Measurements from ENCODE around the gene PALD1.
A peak's percentile ranks its signal among the peaks of the same experiment; 100 is the strongest.

Gene PALD1

DNA sequence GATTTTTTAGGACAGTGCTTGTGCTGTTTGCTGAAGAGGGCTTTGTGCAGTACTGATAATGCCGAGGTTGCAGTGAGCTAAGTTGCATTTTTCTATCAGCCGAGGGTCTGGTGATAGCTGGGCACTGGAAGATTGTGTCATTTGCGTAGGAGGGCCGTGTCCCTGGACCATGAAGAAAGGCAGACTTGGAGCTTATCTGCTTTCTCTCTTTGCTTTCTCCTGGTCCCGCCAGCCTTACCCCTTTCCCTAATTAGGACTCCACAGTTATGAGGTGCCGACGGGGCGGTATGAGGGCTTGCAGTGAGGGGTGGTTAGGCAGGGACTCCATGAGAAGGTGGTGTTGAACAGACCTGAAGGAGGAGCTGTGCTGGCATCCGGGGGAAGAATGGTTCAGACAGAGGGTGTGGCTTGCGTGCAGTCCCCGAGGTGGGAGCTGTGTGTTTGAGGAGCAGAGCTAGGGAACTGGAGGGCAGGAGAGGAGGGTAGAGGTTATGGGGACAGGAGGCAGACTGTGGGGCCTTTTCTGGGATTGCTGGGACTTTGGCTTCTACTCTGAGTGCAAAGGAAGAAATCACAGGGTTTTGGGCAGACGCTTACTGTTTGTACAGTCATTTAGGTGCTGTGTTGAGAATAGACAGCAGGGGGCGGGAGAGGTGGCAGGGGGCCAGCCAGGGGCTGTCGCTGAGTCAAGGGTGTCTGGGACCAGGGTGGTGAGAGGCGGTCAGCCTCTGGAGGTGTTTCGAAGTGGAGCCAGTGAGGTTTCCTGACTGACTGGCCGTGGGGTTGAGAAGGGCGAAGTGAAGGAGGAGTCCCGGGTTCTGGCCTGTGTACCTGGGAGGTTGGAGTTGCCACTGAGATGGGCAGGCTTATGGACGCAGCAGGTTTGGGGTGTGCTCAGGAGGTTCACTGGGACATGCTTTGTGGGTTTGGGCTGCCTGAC is 80.6 kb downstream of the PALD1 start:
- peak; percentile 53 for DNase-seq

DNA sequence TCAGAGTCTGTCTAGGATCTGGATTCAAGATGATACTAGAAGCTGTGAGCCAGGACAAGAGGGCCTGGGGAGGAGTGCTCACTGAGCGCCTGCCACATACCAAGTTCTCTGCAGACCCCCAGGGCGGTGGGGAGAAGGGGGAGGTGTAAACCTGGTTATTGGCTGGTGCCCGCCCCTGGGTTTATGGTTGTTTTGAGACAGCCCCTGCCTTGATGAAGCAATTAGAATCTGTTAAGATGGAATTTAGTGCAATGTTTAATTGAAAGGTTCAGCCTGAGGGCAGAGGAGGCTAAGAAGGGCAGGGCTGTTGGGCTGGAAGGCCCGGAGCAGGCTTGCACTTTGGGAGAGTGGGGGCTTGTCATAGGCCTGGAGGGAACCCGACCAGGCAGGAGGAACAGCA is 81.3 kb downstream of the PALD1 start:
- DNase-seq: no peak

DNA sequence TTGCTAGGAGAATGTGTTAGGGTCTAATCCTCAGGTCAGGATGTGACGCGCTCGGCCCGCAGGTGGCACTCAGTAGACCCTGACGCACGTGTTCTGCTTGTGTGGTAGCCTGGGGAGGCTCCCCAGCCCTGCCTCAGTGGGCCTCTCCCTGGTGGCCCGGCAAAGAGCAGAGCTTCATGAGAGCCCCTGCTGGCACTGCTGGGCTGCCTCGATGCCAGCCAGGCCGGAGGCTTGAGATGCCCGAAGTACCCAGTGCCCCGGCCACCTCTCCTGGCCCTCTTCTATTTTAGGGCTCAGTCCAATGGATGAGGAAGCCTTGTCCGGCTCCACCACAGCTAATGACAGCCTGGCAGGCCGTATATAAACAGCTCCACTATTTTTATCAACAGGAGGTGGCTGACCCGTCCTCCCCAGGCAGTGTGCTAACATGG is 82.0 kb downstream of the PALD1 start:
- no peak for DNase-seq

DNA sequence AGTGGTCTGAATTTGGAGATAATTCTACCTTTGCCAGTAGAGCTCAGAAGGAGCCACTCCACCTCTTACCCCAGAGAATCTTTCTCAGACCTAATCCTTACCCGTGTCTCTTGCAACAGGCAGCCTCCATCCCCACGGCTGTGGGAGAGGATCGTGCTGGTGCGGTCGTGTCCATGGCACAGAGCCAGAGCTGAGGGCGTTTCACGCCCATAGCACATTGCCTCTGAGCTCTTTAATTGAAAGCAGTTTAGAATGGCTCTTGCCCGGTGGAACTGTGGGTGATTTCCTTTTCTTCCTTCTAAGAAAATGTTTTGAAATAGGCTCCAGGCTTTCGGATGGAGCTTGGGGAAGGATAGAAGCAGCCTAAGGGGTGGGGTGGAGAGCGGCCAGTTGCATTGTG is 82.5 kb downstream of the PALD1 start:
- no peak for DNase-seq

DNA sequence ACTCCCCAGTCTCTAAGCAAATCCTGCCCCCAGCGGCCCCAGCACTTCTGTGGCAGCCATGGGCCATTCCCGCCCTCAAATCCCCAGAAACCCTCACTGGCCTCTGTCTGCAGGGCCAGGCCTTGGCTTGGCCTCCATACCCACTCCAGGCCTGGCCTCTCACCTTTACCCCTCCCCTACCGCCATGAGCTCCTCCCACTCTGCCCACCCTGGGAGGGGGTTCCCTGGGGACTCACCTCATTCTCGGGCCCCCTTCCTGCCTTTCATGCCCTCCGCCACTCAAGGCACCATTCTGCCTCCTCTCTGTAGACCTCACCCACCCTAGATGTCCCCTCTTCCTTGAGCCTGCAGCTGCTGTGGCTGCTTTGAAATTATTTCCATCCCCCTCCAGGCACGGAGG is 83.0 kb downstream of the PALD1 start:
- no peak for DNase-seq

DNA sequence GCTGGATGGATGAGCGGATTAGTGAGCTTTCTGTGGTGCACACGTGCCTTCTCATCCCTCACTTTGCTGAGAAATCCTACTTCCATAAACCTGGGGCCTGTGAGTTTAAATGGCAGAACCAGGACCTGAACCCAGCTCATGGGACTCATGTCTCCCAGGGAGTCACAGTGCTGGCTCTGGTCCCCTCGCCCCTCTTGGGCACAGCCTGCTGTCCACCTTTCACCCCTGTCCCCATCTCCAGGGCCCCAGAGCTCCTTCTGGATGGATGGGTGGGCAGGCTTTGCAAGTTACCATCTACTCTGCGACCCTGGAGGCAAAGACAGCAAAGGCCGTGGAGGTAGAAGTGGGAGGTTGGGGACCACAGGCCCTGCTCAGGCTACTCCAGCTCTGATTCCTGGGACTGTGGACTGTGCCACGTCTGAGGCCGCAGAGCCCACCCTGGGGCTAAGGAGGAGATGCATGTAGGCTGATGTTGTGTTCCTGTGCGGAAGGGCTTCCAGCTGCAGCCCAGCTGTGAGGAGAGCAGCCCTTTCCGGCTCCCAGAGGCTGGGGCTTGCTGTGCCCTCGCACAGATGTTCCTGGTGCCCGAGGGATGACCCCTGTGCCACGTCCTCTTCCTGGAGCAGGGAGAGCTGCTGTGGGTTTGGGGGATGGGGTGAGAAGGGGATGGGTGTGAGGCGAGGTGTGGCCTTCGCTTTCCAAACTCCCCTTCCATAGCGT is 83.6 kb downstream of the PALD1 start:
- no peak for DNase-seq

DNA sequence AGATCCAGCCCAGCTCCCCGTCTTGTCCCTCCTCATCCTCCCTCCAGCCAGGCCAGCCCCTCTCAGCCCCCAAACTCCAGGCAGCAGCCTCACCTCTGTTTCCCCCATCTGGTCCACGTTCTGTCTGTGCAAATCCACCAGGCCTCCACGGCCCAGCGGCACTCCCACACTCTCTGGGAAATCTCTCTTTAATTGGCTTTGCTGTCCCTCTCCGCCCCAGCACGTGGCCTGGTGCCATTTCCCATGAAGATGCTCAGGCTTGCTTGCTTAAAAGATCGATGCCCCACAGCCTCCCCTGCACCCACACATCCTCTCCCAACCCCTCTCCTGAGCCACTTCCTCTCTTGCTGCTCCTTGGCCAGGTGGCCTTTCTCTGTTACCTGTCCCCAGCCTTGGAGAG is 84.7 kb downstream of the PALD1 start:
- no peak for DNase-seq

DNA sequence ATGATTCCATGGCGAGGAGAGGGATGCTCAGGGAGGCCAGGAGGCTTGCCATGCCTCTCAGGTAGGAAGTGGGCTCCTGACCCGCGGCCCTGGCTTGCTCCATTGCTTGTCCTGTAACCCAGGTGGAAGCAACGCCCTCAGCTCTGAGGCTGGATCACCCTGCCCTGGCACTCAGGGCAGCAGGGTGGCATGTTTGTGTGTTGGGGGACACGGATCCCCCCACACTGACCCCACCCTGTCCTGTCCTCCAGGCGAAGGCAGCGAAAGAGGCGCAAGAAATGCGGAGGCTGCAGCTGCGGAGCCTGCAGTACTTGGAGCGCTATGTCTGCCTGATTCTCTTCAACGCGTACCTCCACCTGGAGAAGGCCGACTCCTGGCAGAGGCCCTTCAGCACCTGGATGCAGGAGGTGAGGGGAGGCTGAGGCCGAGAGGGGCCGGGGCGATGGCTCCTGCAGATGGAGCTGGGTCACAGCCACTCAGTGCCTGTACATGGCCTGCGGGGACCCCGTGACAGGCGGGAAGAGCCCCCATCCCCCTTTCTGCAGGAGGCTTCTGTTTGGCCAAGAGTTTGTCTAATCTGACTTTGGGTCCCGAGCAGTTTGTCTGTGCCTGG is 85.7 kb downstream of the PALD1 start:
- no peak for DNase-seq

DNA sequence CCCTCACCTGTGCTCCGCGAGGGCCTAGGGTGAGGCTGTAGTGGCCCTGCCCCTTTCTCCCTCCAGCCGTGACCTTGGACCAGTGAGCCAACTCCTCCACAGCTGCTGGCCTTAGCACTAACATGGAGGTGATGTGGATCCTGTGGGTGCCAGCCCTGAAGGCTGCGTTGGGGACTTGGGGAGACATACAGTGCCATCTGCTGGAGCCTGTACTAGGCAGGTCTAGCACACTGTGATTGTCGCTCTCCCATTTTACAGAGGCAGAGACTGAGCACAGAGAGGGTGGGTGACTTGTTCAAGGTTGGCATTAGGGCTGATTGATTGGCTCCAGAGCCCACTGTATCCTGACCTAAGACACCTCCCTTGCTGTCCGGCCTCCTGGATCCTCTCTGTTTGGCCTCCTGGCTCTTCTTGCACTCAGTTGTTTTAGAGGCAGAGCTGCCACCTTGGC is 86.4 kb downstream of the PALD1 start:
- DNase-seq: no peak

DNA sequence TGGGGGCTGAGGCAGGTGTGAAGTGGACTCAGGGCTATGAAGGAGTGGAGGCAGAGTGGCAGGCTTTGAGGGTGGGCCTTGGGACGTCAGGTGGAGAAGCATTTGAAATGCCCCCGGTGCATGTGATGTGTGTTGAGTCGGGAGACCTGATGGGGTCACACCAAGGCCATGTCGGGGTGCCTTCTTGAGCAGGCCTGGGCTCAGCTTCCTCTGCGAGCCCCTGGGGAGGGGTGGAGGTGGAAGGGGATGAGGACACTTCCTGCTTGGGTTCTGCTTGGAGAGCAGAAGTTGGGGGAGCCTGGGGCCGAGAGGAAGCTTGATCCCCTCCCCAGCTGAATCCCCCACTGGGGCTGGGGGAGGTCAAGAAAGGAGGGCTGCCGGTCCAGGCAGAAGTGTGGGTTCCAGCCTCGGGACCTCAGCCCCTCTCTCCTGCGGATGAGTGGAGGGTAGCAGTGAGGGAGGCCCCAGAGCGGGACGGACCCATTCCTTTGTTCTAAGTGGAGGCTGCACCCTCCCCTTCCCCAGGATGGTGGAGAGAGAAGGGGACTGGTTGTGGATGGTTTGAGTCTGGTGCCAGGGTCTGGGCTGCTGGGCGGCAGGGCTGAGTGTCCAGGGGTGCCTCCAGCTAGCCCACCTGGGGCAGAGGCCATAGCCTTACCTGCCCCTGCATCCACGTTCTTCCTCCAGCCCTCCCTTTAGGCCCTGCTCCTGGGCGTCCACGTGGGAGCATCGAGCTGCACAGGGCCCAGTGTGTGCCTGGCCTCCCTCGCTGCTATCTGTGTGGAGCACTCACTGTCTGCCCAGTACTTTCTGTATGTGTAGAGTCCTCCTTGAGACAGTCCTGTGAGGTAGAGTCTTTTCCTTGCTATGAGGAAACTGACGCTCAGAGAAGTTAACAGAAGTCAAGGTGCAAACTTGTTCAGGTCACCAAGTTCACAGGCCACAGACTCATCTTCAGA is 87.3 kb downstream of the PALD1 start:
- no peak for DNase-seq

DNA sequence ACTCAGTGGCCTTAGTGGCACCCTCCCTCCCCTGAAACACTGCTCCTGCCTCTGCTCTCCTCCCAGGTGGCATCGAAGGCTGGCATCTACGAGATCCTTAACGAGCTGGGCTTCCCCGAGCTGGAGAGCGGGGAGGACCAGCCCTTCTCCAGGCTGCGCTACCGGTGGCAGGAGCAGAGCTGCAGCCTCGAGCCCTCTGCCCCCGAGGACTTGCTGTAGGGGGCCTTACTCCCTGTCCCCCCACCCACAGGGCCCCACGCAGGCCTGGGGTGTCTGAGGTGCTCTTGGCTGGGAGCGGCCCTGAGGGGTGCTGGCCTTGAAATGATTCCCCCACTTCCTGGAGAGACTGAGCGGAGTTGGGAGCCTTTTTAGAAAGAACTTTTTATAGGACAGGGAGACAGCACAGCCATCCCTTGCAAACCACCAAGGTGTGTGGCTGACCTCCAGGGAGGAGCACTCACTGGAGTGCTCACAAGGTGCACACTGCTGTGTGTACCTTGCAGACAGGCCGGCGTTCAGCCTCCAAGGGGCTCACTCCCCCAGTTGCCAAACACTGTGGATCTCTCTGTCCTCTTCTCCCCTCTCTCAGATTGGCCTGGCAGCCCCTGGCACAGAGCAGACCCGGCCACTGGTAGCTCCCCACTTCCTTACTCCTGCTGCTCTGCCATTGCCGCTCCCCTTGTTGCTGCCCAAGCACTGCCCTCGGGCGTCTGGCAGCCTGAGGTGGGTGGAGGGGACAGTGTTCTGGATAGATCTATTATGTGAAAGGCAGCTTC is 88.1 kb downstream of the PALD1 start:
- DNase-seq: no peak

DNA sequence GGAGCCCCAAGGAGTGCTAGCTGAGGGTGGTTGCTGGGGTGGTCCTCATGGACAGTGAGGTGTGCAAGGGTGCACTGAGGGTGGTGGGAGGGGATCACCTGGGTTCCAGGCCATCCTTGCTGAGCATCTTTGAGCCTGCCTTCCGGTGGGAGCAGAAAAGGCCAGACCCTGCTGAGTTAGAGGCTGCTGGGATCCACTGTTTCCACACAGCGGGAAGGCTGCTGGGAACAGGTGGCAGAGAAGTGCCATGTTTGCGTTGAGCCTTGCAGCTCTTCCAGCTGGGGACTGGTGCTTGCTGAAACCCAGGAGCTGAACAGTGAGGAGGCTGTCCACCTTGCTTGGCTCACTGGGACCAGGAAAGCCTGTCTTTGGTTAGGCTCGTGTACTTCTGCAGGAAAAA is 89.0 kb downstream of the PALD1 start:
- peak; percentile 15 for DNase-seq

DNA sequence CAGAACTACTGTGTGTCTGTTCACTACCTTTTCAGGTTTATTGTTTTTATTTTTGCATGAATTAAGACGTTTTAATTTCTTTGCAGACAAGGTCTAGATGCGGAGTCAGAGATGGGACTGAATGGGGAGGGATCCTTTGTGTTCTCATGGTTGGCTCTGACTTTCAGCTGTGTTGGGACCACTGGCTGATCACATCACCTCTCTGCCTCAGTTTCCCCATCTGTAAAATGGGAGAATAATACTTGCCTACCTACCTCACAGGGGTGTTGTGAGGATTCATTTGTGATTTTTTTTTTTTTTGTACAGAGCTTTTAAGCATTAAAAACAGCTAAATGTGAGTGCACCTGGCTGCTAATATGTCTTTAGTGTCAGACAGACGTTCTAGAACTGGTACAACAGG is 89.5 kb downstream of the PALD1 start:
- no peak for DNase-seq

DNA sequence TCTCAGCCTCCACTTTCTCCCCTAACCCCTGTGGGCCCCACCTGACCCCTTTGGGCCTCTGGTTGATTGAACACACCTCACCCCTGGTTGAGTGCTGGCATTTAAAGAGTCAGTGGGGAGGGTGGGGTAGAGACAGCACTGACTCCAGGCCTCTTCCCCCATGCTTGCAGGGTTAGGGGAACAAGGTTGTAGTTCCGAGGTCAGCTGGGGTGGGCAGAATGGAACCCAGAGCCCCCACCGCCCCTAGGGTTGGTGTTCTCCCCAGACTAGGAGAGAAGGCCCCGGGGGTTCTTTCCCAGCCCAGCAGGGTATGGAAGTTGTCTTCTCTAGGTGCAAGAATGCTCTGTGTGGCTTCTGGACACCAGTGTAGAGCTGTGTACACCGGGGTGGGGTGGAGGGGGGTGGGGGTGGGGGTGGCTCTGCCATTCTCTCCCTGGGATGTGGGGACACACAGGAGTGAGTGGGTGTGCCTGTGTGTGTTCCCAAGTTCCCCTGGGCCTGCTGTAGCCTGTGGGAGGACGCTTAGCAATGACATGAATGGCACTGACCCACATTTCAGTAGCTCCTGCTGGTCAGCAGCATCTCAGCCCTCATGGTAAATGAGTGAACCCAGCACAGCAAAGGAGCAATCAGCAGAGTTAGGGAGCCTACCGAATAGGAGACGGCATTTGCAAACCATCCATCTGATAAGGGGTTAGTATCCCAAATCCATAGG is 90.4 kb downstream of the PALD1 start:
- no peak for DNase-seq

DNA sequence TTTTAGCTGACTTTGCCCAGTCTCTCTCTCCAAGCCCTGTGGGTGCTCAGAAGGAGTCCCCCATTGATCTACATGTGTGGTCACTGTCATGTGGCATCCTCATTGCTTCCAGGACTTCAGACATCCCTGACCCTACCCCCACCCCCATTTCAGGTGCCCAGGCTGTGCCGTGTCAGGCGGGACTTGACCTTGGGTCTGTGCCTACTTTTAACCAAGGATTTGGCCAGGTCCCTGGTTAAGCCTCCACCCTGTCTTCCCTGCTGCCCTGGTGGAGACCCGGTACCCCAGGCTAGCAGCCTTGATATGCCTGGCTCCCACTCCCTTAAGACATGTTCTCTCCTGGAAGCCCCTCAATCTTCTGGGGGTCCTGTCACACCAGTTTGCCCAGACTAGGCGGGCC is 92.7 kb downstream of the PALD1 start:
- no peak for DNase-seq

DNA sequence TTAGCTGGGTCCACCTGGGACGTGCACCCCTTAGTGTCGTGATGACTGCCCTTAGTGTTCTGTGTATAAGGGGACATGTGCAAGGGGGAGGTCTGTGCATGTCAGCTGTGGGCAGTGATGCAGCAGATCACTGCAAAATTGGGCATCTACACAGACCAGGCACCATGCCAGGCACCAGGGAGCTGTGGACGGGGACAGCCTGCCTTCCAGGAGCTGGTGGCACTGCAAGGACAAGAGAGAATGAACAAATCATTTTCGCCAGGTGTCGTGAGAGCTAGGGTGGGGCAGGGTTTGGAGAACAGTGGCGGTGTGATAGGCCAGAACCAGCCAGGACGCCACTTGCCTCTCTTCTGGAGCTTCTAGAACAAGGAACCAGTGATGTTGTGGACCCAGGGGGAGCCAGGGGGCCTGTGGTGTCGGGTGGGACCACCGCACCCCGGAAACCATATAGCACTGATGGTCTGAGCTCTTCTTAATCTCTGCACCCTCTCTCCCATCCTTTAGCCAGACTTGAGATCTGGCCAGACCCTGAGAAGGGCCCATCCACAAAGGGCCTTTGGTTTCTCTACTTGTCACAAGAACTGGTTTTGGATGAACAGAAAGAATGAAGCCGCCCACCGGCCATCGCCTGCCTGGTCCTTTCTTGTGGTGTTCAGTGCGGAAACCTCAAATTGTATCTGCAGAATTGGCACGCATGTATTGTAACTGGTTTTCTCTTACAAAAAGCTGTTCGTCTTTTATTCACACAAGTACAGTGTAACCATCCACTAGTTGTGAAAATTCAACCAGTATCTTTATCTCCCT is 93.3 kb downstream of the PALD1 start:
- no peak for DNase-seq

DNA sequence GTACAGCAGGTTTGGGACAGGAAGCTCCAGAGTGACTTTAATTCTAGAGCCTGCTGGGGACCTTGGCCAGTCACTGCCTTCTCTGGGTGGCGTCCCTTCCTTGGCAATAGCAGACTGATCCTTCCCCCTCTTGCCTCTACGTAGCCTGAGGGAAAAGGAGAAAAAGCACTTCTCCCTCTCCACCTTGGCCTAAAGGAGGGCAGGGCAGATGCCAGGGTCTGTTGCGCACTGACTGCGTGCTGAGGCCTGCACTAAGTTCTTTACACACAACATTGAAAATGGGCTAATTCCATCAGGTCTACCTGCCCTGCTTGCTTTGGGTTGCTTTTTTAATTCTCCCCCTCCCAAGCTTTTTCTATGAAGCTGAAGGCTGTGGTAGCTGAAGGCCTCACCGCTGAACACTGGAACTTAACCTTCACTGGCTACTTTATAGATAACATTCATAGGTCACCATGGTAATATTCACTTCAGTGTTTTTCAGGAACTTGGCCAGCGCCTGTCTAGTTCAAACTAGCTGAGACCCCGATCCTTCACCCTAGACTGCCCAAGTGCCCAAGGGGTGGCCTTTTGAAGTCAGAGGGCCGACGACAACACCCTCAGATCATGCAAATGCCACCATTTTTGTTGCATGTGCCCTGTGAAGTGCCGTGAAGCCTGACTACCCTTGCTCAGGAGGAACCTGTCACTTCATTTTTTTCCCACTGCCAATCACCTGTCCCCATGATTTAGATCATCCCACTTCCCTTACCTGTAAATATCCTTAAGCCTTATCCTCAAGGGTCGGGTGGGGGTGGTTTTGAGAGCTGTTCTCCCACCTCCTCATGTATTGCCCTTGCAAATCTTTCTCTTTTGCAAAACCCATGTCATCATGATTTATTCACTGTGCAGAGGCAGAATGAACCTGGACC is 95.3 kb downstream of the PALD1 start:
- no peak for DNase-seq

DNA sequence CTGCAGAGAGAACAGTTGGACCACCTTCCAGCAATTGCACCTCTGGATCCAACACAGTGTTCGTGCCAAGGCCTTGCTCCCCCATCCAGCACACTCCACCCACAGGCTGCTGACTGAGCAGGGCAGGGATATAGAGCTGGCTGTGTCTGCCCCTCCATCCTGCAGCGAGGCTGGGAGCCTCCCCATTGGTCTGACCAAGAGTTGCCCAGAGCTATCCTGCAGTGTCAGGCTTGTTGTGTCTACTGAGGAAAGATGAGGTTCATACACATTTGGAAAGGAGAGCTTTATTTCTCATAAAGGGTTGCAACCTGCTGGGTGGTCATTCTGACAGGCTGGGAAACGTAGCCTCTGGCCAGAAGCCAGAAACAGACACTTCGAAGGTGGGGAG is 96.9 kb downstream of the PALD1 start:
- no peak for DNase-seq

Data from NCI-H1694 treated with DMSO at 0.1 percent for 48 hours (cell line).